GM12875 (cell line): ENCODE results near the gene OR2B2.
A peak's percentile ranks its signal among the peaks of the same experiment; 100 is the strongest.

Experiments
- H3K4me3 ChIP-seq: one replicate; pipeline ENCODE4 v1.5.1; 2011; ENCODE audit warnings: low read depth, low read length, control low read depth
- TF ChIP-seq, protein P1 (sequence below): IDR thresholded peaks from 2 replicates; pipeline ENCODE4 v1.5.1; 2011; ENCODE audit warnings: low read depth, mild to moderate bottlenecking, control low read depth, inconsistent platforms, low read length, moderate library complexity, borderline replicate concordance; ENCODE audit not compliant: insufficient read depth

Gene OR2B2

DNA sequence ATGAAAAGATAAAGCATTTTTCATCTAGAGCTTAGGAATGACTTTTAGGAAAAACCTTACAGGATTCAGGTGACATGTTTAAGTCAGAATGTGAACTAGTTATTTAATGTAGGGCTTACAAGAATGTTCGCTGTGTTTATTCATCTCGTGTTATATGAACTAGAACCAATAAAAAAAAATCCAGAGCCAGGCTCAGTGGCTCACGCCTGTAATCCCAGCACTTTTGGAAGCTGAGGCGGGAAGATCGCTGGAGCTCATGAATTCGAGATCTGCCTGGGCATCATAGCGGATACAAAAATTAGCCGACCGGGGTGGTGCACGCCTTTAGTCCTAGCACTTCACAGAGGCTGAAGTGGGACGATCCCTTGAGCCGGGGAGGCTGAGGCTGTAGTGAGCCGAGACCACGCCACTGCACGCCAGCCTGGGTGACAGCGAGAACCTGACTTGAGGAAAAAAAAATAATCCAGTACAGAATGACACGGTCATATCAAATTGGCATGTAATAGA is 46.3 kb downstream of the OR2B2 start:
- TF ChIP-seq, protein P1, sequence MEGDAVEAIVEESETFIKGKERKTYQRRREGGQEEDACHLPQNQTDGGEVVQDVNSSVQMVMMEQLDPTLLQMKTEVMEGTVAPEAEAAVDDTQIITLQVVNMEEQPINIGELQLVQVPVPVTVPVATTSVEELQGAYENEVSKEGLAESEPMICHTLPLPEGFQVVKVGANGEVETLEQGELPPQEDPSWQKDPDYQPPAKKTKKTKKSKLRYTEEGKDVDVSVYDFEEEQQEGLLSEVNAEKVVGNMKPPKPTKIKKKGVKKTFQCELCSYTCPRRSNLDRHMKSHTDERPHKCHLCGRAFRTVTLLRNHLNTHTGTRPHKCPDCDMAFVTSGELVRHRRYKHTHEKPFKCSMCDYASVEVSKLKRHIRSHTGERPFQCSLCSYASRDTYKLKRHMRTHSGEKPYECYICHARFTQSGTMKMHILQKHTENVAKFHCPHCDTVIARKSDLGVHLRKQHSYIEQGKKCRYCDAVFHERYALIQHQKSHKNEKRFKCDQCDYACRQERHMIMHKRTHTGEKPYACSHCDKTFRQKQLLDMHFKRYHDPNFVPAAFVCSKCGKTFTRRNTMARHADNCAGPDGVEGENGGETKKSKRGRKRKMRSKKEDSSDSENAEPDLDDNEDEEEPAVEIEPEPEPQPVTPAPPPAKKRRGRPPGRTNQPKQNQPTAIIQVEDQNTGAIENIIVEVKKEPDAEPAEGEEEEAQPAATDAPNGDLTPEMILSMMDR, result no peak
- H3K4me3 ChIP-seq, result peak overlapping the region; percentile 46

GRCh38 chr6:27864906-27865849 is 47.0 kb downstream of the OR2B2 start:
- peak overlapping the region; percentile 58 for H3K4me3 ChIP-seq
- TF ChIP-seq, protein P1, result no peak

- TF ChIP-seq, protein P1, result no peak
- H3K4me3 ChIP-seq, result peak overlapping the region; percentile 58
Measured at GRCh38 chr6:27863962-27864905, 48.0 kb downstream of the OR2B2 start.

- TF ChIP-seq, protein P1, result no peak
- no peak overlapping the region for H3K4me3 ChIP-seq
Measured at GRCh38 chr6:27862396-27863066, 49.7 kb downstream of the OR2B2 start.

- TF ChIP-seq, protein P1, result no peak
Measured at GRCh38 chr6:27861861-27862260, 50.3 kb downstream of the OR2B2 start.

DNA sequence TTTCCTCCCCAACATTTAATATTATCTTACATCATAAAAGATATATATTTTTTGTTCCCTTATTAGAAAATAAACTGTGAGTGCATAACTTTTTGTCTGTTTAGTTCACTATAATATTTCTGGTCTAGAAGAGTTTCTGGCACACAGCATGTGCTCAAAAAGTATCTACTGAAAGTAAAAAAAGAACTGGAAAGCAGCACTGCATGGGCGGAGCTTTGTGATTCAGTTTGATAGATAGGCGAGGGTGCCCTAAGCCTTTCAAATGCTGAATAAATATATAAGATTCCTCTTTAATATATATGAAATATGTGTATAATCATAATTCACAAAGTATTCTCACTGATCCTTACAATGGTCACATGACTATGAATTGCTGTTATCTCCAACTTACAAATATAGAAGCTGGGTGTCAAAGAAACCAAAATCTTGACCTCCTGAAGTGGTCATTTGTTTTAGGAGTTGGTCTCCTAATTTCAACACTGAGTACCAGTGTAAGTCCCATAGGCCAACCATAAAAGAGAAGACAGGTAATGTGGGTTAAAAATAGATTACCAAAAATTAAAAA is 50.8 kb downstream of the OR2B2 start:
- H3K4me3 ChIP-seq, result no peak overlapping the region
- TF ChIP-seq, protein P1, result no peak

More at GRCh38 chr6:27861861-27862260, 50.3 kb downstream of the OR2B2 start:
- no peak overlapping the region for H3K4me3 ChIP-seq
